ENCODE results near the gene PRR5. TPM values are rescaled to one million over a fixed set of nuclear protein-coding genes. Genes with fewer than 3 reads are reported as not detected.

The PRR5 gene
- total RNA-seq, 1 donor from 2014 or later, result 4.0 TPM

- DNase-seq (ENCODE audit: low spot score), result no peak
- Histone ChIP-seq H3K27me3 (no peaks in the 10 kb centered on the region), H3F3A (ENCODE audit: low read depth) (no peaks in the 10 kb centered on the region), H2AFZ (replicated peaks) (no peak overlapping the region), H3K9ac (no peak overlapping the region), H3K4me3 (no peak overlapping the region), H3K27ac (no peak overlapping the region), H3K9me3 (ENCODE audit: low read depth) (no peaks in the 10 kb centered on the region), H3K36me3 (no peaks in the 10 kb centered on the region), H4K20me1 (ENCODE audit: low read depth) (peaks cover 1% of the 10 kb centered on the region), H3K4me2 (no peak overlapping the region), H3K4me1 (peaks cover 2% of the 10 kb centered on the region), H3K79me2 (ENCODE audit: low read depth) (no peaks in the 10 kb centered on the region)
- TF ChIP-seq EZH2phosphoT487 (IDR thresholded peaks at IDR 0.05) (no peak), EZH2 (IDR thresholded peaks at IDR 0.05) (no peak), CTCF (IDR thresholded peaks at IDR 0.05) (no peak)
- no peaks in the 10 kb centered on the region for H3K9me3 Mint-ChIP-seq
- peaks cover 10% of the 10 kb centered on the region for H3K27me3 Mint-ChIP-seq (ENCODE audit: insufficient read depth, low read depth)
- no peak overlapping the region for H3K4me3 Mint-ChIP-seq
- no peaks in the 10 kb centered on the region for H3K36me3 Mint-ChIP-seq
- H3K4me1 Mint-ChIP-seq, result peaks cover 31% of the 10 kb centered on the region
- H3K27ac Mint-ChIP-seq, result no peak overlapping the region
Measured at GRCh38 chr22:44680058-44680457, 21.9 kb upstream of the PRR5 start.

- Histone ChIP-seq H3K4me3 (no peak overlapping the region), H3K4me2 (no peak overlapping the region), H3K9me3 (ENCODE audit: low read depth) (no peaks in the 10 kb centered on the region), H3K9ac (no peak overlapping the region), H3K27ac (no peak overlapping the region), H2AFZ (replicated peaks) (no peak overlapping the region), H3K79me2 (ENCODE audit: low read depth) (no peaks in the 10 kb centered on the region), H3F3A (ENCODE audit: low read depth) (no peaks in the 10 kb centered on the region), H4K20me1 (ENCODE audit: low read depth) (peaks cover 3% of the 10 kb centered on the region), H3K4me1 (peaks cover 3% of the 10 kb centered on the region), H3K27me3 (no peaks in the 10 kb centered on the region), H3K36me3 (no peaks in the 10 kb centered on the region)
- no peak for TF ChIP-seq EZH2phosphoT487 (IDR thresholded peaks at IDR 0.05)
- no peak for TF ChIP-seq CTCF (IDR thresholded peaks at IDR 0.05)
- TF ChIP-seq EZH2 (IDR thresholded peaks at IDR 0.05), result no peak
- Mint-ChIP-seq H3K27me3 (ENCODE audit: insufficient read depth, low read depth) (peaks cover 13% of the 10 kb centered on the region), H3K36me3 (no peaks in the 10 kb centered on the region), H3K4me1 (peaks cover 31% of the 10 kb centered on the region), H3K9me3 (no peaks in the 10 kb centered on the region), H3K4me3 (no peak overlapping the region), H3K27ac (no peak overlapping the region)
- DNase-seq (ENCODE audit: low spot score), result no peak
Measured at GRCh38 chr22:44680481-44680894, 21.5 kb upstream of the PRR5 start.

GRCh38 chr22:44682556-44683168, 19.3 kb upstream of the PRR5 start:
- no peak overlapping the region for H3K27ac ChIP-seq
- H3K36me3 ChIP-seq, result no peaks in the 10 kb centered on the region
- Mint-ChIP-seq H3K36me3 (no peaks in the 10 kb centered on the region), H3K4me3 (no peak overlapping the region), H3K27me3 (ENCODE audit: insufficient read depth, low read depth) (peaks cover 11% of the 10 kb centered on the region), H3K9me3 (no peaks in the 10 kb centered on the region), H3K4me1 (peaks cover 36% of the 10 kb centered on the region), H3K27ac (no peak overlapping the region)
- H3K9ac ChIP-seq, result no peak overlapping the region
- H3K79me2 ChIP-seq (ENCODE audit: low read depth), result no peaks in the 10 kb centered on the region
- no peaks in the 10 kb centered on the region for H3K27me3 ChIP-seq
- peaks cover 6% of the 10 kb centered on the region for H3K4me1 ChIP-seq
- H4K20me1 ChIP-seq (ENCODE audit: low read depth), result peaks cover 3% of the 10 kb centered on the region
- H2AFZ ChIP-seq (replicated peaks), result no peak overlapping the region
- H3K9me3 ChIP-seq (ENCODE audit: low read depth), result no peaks in the 10 kb centered on the region
- H3K4me2 ChIP-seq, result no peak overlapping the region
- DNase-seq (ENCODE audit: low spot score), result no peak
- no peak overlapping the region for H3K4me3 ChIP-seq
- TF ChIP-seq CTCF (IDR thresholded peaks at IDR 0.05), result no peak
- no peaks in the 10 kb centered on the region for H3F3A ChIP-seq (ENCODE audit: low read depth)
